Measurements from ENCODE around the gene PDZK1.

PDZK1 gene

DNA sequence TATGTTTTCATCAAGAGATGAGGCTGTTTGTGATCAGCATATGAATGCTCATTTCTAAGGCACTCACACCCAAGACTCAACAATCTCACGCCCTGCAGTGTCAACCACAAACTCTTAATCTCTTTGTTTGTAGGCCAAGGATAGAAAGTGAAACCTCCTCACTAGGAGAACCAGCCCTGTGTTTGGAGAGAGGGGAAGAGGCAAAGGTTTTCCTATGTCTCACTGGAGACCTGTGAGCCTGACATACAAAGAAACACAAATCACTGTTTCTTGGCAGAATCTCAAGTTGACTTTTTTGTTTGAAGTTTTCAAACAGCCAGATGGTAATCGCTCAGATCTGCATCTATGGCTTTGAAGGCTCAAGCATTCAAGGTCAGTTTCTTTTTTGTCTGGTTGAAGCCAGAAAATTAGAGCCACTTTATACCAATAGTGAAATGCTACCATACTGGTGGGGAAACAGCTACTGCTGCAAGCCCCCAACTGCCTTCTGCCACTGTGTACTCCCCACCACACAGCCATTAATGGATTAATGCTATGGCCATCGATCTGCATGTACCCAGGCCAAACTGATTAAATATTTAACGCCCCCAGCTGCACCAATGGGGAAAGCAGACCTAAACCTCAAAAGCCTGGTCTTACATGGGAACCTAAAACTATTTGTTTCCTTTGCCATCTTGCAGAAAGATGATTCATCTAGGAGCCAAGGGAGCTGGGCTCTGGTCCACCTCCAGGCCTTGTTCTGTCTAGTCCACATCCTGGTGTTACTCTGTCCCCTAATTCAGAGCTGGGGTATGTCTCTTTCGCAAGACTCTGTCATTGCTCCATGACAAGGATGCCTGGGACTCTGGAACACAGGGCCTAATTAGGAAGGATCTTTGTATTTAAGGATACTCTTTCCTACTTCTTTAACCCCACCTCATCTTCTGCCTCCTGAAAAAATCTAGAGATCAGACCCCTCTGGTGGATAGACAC is 16.3 kb downstream of the PDZK1 start:
- no peak overlapping the region for H2AFZ ChIP-seq (ENCODE audit: low read length)
- no peaks in the 10 kb centered on the region for H3K27me3 ChIP-seq (ENCODE audit: insufficient read depth, low read length, poor library complexity, severe bottlenecking)
- H3K9me2 ChIP-seq (replicated peaks; ENCODE audit: low read depth, low read length) = no peaks in the 10 kb centered on the region
- H3K79me2 ChIP-seq (ENCODE audit: insufficient read depth, low read length) = no peaks in the 10 kb centered on the region
- H3K4me1 ChIP-seq (ENCODE audit: insufficient read depth, low read length, poor library complexity, severe bottlenecking) = peaks cover 10% of the 10 kb centered on the region
- no peaks in the 10 kb centered on the region for H3F3A ChIP-seq (ENCODE audit: low read depth)
- no peaks in the 10 kb centered on the region for H3K36me3 ChIP-seq (ENCODE audit: insufficient read depth, low read length)
- no peaks in the 10 kb centered on the region for H4K20me1 ChIP-seq (ENCODE audit: insufficient read depth, low read length, poor library complexity, severe bottlenecking)
- H3K4me3 ChIP-seq (ENCODE audit: low read length, poor library complexity, severe bottlenecking) = peak overlapping the region; percentile 23
- no peaks in the 10 kb centered on the region for H3K9me3 ChIP-seq (ENCODE audit: insufficient read depth, low read depth, low read length)
- TF ChIP-seq EZH2phosphoT487 (IDR thresholded peaks at IDR 0.05; ENCODE audit: borderline replicate concordance) = no peak
- TF ChIP-seq, protein P1, sequence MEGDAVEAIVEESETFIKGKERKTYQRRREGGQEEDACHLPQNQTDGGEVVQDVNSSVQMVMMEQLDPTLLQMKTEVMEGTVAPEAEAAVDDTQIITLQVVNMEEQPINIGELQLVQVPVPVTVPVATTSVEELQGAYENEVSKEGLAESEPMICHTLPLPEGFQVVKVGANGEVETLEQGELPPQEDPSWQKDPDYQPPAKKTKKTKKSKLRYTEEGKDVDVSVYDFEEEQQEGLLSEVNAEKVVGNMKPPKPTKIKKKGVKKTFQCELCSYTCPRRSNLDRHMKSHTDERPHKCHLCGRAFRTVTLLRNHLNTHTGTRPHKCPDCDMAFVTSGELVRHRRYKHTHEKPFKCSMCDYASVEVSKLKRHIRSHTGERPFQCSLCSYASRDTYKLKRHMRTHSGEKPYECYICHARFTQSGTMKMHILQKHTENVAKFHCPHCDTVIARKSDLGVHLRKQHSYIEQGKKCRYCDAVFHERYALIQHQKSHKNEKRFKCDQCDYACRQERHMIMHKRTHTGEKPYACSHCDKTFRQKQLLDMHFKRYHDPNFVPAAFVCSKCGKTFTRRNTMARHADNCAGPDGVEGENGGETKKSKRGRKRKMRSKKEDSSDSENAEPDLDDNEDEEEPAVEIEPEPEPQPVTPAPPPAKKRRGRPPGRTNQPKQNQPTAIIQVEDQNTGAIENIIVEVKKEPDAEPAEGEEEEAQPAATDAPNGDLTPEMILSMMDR (conservative IDR thresholded peaks at IDR 0.05; ENCODE audit: low read length) = no peak
- no peak overlapping the region for H3K9ac ChIP-seq (ENCODE audit: low read depth, low read length, poor library complexity, severe bottlenecking)
- H3K4me2 ChIP-seq (ENCODE audit: low read depth, low read length, poor library complexity, severe bottlenecking) = peak overlapping the region; percentile 51

DNA sequence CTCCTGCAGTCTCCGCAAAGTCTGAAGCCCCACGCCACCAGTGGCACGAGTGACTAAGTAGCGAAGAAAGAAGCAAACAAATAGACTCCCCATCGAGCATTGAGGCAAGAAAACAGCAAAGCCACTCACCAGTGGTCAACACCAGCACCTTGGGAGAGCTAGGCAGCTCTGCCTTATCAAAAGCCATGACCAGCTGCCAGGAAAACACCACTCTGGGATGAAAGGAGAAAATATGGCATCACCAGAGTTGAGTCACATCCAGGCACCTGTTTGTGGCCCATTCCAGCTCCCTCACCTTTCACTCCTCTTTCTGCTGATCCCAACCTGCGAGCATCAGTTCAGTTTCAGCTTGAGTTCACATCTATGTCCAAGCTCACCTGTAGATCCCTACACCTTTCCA is 17.2 kb downstream of the PDZK1 start:
- Histone ChIP-seq H3K9me3 (ENCODE audit: insufficient read depth, low read depth, low read length) (no peaks in the 10 kb centered on the region), H3K4me2 (ENCODE audit: low read depth, low read length, poor library complexity, severe bottlenecking) (peak overlapping the region; percentile 51), H3K4me3 (ENCODE audit: low read length, poor library complexity, severe bottlenecking) (no peak overlapping the region), H3K36me3 (ENCODE audit: insufficient read depth, low read length) (no peaks in the 10 kb centered on the region), H3F3A (ENCODE audit: low read depth) (no peaks in the 10 kb centered on the region), H4K20me1 (ENCODE audit: insufficient read depth, low read length, poor library complexity, severe bottlenecking) (no peaks in the 10 kb centered on the region), H3K9me2 (replicated peaks; ENCODE audit: low read depth, low read length) (no peaks in the 10 kb centered on the region), H3K79me2 (ENCODE audit: insufficient read depth, low read length) (no peaks in the 10 kb centered on the region), H3K27me3 (ENCODE audit: insufficient read depth, low read length, poor library complexity, severe bottlenecking) (no peaks in the 10 kb centered on the region), H3K4me1 (ENCODE audit: insufficient read depth, low read length, poor library complexity, severe bottlenecking) (peaks cover 10% of the 10 kb centered on the region), H3K9ac (ENCODE audit: low read depth, low read length, poor library complexity, severe bottlenecking) (no peak overlapping the region), H2AFZ (ENCODE audit: low read length) (no peak overlapping the region)
- no peak for TF ChIP-seq EZH2phosphoT487 (IDR thresholded peaks at IDR 0.05; ENCODE audit: borderline replicate concordance)
- TF ChIP-seq, protein P1 (conservative IDR thresholded peaks at IDR 0.05; ENCODE audit: low read length) = no peak

DNA sequence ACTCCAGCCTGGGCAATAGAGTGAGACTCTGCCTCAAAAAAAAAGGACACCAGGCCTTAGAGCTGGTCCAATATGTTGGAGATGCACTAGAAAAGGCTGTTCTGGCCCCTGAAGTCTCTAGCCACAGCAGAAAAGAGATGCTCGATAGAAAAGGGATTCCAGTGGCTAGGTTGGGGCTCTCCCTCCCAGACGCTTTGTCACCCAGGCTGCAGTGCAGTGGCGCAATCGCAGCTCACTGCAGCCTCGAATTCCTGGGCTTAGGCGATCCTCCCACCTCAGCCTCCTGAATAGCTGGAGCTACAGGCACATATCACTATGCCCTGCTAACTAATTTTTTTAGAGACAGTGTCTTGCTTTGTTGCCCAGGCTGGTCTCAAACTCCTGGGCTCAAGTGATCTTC is 18.2 kb downstream of the PDZK1 start:
- Histone ChIP-seq H3K9me3 (ENCODE audit: insufficient read depth, low read depth, low read length) (no peaks in the 10 kb centered on the region), H3K79me2 (ENCODE audit: insufficient read depth, low read length) (no peaks in the 10 kb centered on the region), H3K4me3 (ENCODE audit: low read length, poor library complexity, severe bottlenecking) (no peak overlapping the region), H3K9me2 (replicated peaks; ENCODE audit: low read depth, low read length) (no peaks in the 10 kb centered on the region), H3K4me2 (ENCODE audit: low read depth, low read length, poor library complexity, severe bottlenecking) (no peak overlapping the region), H4K20me1 (ENCODE audit: insufficient read depth, low read length, poor library complexity, severe bottlenecking) (no peaks in the 10 kb centered on the region), H2AFZ (ENCODE audit: low read length) (no peak overlapping the region), H3K4me1 (ENCODE audit: insufficient read depth, low read length, poor library complexity, severe bottlenecking) (peaks cover 10% of the 10 kb centered on the region), H3F3A (ENCODE audit: low read depth) (no peaks in the 10 kb centered on the region), H3K27me3 (ENCODE audit: insufficient read depth, low read length, poor library complexity, severe bottlenecking) (no peaks in the 10 kb centered on the region), H3K9ac (ENCODE audit: low read depth, low read length, poor library complexity, severe bottlenecking) (no peak overlapping the region), H3K36me3 (ENCODE audit: insufficient read depth, low read length) (no peaks in the 10 kb centered on the region)
- TF ChIP-seq EZH2phosphoT487 (IDR thresholded peaks at IDR 0.05; ENCODE audit: borderline replicate concordance) = no peak
- TF ChIP-seq, protein P1 (conservative IDR thresholded peaks at IDR 0.05; ENCODE audit: low read length) = no peak

Data from Loucy (cell line).